GM18858 (cell line): ENCODE results near the gene VWA2.
"Not testable (repeated sequence)": the region's sequence is repeated elsewhere in the genome, so short reads cannot be mapped to it uniquely, and the experiment has no call there.

Source experiments
- ATAC-seq: cut with Tn5 transposase; IDR thresholded peaks from one replicate; pipeline ENCODE4 v1.9.1; 2021; ENCODE audit not compliant: unreplicated experiment

VWA2 gene

DNA sequence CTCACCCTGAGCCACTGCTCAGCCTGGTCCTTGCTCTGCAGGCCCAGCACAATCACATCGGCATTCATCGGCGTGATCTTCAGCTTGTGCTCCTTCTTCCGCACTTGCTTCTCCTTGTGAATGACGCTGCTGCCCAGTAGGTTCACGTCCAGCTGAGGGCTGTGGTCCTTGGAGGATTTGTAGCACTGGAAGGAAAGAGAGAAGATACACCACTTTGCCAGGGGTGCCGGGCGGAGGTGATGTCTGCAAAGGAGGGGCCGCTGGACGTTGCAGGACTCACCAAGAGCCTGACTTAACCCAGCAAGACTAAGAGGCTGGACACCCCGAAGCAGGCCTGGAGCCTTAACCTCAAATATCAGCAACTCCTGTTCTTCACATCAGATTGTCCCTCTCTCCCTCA is 74.8 kb downstream of the VWA2 start:
- ATAC-seq = no peak

DNA sequence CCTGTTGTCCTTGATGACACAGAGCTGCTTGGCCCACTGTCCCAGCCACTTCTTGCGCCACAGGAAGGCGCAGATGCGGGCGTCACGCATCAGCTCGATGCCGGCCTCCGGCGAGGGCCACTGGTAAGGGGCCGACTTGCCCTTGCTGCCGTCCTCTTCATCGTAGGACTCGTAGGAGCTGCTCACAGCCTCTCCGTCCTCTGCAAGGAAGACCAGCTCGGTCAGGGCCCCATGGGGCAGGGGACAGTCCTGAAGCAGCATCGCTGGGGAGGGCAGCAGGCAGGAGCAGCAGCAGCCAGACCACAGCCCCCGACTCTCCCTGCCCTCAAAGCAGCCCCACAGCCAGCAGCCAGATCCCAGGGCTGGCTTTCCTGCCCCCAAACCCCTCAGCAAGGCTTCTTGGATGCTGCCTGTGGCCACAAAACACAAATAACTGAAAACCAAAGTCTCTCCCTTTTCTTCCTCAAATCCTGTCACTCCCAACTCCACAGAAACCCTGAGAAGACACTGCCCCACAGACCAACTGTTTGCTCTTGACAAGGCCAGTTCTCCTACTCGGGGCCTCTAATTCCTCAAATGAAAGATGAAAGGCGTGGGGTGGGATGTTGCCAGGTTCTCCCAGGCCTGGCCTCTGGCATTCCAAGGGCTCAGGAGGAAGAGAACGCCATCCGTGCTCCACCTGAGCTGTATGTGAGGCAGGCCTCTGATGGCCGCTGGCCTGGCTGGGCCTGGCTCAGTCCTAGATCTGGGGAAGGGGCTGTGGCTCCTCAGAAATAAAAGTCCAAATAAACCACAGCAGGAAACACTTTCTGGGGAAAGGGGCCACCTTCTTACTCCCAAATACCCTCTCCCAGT is 76.7 kb downstream of the VWA2 start:
- ATAC-seq = no peak

DNA sequence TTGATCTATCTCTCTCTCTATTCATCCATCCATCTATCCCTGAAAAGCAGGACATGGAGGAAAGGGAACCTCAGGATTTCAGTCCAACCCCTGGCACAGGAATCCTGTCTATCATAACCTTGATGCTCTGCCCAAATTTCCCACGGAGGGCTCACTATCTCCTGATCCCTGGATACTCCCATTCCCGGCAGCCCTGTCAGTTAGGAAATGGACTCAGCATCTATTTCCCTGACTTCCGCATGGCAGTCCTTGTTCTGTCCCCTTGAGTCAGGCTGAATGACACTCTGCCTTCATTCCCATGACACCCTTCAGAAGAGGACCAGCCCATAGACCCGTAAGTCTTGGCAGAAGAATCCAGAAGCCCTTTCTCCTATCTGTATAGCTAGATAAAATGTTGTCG is 77.7 kb downstream of the VWA2 start:
- no peak for ATAC-seq

DNA sequence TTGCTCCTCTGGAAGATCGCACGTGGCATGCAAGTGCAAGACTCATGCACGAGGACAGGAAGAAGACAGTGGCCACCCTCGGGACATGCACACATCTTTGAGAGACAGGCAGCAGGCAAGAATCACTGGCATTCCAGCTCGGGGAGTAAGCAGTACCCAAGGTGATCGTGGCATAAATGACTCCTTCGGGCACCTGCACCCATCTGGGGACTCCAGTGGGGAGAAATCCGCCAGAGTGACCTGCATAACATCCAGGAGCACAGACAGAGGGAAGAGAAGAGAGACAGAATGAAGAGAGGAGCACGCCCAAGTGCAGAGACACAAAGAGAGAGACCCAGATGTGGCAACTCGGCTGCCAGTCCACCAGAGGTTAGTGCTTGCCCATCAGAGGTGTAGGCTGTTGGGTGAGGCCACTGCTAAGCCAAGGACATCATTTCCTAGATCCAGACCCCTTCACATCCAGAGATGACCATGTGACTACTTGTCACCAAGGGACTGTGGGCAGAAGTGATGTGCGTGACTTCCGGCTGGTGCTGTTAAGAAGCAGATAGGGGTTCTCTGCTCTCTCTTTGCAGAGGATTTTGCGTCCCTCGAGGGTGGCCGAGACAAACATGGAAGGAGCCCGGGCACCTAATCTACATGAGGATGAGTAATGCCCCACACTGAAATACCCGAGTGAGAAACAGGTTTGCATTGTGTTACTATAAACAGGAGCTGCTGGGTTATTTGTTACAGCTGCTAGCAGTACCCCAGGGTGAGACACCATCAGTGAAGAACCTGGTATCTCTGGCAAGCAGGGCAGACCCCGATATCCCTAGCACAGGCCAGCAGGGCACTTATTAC is 80.6 kb downstream of the VWA2 start:
- no peak for ATAC-seq

DNA sequence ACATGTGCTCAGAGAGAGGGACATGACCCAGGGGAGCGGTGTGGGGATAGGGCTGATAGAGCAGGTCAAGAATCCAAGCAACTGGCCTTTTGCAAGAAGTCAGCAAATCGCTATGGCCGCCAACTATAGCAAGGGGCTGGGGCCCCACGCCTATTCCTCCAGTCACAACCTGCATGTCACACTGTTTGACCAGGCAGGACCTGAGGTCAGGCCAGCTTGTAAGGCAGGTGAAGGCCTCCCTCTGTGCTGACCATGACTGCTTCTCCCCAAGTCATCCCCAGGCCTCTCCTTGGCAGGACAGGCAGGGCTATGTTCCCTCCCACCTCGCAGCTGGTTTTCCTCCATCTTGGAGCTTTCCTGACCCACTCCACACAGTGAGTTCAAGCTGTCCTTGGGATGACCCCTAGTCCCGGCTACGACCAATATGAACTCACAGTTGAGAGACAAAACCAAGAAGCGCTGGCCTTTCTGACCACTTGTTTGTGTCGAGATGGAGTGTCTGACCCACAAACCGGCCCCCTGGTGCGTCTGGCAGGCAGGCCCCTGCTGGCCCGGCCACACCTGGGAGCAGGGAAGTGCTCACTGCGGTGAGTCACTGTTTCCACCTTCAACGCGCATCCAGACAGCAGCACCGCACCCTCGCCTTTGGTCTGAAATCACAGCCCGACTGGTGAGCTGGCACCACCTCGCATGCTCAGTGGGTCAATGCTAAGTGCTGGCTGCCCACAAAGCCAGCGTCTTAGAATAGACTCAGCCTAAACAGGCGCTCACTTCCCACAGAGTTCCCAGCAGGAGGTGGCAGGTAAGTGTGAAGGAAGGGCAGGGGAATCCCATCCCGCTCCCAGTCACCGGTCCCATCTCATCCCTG is 81.4 kb downstream of the VWA2 start:
- ATAC-seq = no peak

DNA sequence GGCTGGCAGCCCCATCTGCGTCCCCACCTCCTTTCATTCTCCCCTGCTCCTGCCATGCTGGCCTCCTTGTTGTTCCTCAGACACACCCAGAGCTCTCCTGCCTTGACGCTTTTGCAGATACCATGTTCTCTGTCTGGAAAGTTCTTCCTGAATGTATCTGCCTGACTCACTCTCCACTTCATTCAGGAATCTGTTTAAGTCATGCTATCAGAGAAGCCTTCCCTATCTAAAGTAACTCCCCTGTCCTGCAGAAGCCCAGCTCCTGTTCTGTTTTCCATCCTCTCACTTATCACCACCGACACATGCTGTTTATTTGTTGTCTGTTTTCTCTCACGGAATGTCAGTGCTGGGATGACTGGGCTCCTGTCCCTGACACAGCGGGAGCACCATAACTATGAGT is 83.3 kb downstream of the VWA2 start:
- ATAC-seq = no peak

DNA sequence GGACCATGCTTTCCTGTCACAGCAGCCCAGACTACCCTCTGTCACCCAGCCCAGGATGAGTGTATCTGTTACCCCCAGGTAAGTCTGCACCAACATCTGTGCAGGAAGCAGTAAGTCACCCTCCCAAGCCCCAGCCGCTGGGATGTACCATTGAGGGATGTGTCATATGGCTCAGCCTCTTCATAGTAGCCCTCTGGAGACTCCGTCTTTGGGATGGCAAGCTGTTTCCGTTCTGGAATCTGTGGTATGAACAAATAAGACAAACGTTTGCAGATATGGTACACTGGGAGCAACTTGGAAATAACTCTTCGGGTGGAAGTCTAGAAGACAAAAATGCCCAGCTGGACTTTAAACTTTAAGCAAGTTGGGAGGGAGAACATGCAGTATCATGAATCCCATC is 84.0 kb downstream of the VWA2 start:
- no peak for ATAC-seq

DNA sequence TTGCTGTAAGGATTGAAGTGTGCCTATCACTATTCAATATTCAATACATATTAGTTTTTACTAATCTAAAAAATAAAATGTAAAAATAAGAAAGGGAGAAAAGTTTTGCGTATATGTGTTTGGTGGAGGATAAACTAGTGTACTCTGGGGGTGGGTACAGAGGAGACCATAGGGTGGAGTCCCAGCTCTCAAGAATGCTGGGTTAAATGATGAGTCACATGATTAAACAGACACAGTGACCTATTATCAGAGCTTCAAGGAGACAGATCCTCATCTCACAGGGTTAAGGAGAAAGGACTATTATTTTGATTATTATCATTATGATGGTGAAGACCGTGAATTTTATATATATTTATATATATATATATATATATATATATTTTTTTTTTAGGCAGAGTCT is 87.7 kb downstream of the VWA2 start:
- no peak for ATAC-seq

DNA sequence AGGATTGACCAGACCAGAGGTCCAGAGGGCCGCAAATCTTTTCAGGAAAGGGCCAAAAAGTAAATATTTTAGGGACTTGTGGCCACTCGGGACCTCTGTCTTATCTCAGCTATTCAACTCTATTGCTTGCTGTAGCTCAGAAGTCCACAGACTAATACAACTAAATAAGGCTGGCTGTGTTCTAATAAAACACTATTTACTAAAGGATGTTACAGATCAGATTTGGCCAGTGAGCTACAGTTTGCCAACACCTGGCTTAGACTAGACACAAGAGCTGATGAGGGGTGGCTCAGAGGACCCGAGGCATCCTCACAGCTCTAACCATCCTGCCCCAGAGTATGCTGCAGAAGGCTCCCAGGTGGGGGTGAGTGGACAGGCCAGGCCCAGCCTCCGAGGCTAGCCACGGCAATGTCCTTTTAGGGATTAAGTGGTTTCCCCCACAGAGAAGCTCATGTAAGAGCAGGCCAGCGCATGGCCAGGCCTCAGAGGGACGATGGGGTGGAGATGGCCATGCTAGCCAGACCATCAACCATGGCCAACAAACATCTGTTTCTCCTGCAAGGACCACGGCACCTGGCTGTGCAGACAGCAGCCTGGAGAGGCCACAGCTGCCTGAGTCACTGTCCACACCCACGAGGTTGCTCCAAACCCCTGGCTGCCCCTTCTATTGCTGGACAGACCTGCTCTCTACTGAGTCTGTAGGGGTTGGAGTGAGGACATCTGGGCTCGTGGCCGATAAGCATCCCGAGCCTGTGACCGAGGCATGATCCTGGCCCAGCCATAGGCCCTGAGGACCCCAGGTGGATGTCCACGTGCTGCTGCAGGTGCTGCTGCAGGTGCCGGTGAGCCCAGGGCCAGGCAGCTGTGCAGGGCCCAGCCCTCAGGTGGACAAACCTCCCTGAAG is 88.7 kb downstream of the VWA2 start:
- no peak for ATAC-seq

DNA sequence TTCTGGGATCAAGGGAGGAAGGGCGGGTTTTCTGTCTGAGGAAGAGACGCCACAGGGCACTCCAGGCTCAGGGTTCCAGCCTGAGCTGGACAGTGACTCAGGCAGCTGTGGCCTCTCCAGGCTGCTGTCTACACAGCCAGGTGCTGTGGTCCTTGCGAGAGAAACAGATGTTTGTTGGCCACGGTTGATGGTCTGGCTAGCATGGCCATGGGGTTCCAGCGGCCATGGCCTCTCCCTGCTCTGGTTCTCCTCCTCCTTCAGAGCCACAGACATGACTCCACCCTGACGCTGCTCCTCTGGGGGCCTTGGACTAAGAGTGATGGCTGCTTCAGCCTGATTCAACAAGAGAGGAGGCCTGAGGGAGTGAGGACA is 89.4 kb downstream of the VWA2 start:
- no peak for ATAC-seq

DNA sequence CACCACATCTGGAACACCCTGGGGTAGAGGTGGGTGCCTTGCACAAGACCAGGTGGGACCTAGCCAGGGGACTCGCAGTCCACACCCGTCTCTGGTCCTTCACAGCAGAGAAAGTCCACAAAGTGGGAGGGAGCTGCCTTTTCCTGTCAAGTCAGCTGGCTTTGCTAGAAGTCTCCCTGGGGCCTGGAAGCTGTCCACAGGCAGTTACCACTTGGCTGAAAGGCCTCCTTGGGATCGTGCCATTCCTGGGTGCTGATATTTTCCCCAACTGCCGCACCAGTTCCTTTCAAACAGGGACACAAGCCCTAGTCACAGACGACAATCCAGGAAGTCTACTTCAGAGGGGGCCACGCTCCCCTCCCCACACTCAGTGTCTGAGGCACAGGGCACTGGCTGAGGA is 89.8 kb downstream of the VWA2 start:
- no peak for ATAC-seq

DNA sequence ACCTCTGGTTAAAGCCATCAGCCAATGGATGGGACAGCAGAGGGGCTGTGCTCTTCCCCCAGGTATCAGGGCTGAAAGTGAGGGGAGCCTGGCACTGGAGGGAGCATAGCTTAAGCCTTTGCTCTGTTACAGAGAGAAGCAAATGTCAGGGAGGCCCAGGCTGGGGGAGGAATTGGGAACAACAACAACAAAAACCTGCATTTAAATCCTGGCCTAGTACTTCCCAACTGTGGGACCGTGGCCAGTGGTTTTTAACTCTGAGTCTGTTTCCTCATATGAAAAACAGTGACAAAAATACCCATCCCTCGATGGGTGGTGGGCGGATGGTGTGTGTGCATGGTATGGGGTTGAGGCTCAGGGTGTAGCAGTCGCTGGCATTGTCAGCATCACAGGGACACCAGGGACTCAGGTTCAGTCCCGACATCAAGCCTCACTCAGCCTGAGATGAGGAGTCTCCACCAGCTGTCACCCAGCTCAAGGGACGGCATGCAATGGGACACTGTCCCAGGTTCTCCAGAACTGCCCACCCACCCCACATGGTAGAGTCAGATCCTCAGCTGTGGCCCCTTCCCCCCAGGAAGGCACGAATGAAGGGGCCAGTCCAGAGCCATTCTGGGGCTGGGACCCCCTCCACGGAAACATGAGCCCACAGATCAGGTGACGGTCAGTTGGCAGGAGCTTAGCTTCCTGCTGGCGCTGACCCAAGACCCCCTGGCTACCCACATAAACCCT is 90.7 kb downstream of the VWA2 start:
- ATAC-seq = no peak

DNA sequence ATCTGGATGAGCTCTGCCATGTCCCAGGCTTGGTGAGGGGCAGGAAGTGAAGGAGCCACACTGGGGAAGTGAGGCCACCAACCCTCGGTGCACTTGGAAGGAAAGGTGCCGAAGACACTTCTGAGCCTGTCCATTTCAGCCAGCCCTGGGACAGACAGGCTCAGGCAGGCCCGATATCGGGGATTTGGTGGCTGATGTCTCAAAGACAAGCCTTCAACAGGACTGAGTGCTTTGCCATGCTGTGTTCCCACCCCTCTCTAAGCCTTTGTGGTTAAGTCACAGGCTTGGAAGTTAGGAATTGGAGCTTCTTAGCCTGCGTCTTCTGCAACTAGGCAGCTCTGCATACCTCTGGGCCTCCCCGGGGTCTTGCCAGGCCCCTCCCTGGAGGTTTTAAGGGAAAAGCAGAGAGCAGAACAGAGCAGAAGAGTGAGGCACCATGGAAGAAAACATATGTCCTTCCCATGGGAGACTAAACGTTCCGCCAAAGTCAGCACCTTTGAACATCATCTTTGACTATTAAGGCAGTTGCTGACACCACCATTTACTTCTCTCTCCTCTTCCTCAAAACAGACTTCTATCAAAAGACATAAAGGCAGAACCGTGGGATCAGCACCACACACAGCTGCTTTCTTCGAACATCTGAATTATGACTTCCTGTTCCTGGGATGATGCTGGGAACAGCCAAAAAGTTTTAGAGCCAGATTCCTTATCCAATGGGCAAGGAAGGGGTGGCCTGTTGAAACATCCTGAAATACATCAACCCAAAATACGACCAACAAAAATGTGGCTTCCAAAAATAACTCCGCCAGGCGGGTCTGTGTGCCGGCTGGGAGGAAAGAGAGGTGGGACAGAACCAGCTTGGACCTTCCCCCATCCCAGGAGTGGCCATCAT is 93.5 kb downstream of the VWA2 start:
- ATAC-seq = no peak

DNA sequence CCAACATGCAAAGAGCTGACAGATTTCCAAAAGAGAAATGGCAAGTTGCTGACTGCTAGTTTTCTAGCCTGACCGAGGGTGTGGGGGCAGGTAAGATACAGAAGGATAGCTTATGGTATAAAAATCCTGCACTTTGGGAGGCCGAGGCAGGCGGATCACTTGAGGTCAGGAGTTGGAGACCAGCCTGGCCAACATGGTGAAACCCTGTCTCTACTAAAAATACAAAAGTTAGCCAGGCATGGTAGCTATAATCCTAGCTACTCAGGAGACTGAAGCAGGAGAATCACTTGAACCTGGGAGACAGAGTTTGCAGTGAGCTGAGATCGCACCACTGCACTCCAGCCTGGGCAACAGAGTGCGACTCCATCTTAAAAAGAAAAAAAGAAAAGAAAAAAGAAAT is 94.4 kb downstream of the VWA2 start:
- ATAC-seq = not testable (repeated sequence)

DNA sequence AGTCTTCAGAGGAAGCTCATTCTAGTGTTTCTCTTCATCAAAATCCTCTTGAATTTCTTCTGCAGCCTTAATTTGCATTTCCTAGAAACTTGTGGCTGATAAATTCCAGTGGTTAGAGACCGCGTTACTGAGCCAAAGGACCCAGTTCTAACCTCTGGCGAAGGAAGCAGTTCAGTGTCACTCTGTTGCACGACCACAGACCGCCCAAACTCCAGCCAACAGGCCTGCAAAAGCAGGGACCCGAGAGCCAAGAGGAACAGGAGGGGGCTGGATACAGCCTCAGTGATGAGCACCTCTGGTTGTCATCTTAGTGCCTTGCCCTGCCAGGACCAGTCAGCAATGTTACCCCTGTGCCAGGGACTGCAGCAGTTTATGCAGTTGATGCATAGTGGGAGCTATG is 95.2 kb downstream of the VWA2 start:
- no peak for ATAC-seq

DNA sequence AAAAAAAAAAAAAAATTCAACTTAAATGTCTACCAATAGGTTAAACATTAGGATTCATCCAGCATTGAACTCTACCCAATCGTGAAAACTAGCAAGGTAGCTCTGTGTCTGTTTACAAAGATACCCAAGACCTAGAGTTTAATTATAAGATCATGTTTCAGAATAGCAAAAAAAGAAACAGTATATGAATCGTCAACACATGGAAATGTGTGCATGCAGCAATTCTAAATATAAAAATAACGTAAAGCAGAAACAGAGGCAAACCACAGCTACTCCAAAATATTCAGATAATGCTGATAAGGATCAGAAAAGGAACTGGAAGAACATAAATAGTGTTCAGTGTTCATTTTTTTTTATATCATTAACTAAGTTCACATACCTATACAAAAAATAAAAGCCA is 96.6 kb downstream of the VWA2 start:
- ATAC-seq = no peak

DNA sequence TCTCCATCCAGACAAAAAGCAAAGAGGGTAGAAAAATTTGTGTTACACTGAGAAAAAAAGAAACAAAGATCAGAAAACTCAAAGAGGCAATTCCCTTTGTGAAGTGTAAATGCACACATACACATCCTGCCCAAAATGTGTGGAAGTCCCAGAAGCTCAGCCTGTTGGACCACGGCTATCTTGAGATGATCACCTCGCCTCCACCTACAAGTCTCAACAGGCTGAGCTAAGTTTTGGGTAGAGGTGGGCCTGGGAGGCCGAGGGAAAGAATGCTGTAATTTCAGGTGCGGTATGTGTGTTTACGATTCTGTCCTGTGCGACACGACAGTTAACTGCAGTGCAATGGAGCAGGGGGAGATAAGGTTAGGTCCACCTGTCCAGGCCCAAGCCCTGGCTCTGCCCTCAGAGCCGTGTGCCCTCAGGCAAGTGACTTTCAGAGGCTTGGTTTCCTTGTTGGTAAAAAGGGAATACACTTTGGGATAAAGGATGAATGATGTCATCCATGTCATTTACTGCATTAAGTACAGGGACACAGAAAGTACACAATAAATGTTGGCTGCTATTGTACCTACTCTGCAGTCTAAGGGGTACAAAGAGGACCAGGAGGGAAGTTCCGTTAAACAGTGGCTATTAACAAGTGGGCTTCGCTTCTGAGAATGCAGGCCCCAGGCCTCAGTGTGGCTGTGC is 97.9 kb downstream of the VWA2 start:
- no peak for ATAC-seq
